Progenitor cell of endocrine pancreas (in vitro differentiated cells): ENCODE results near the gene ITPK1. TPM values are rescaled to one million over a fixed set of nuclear protein-coding genes. Genes with fewer than 3 reads are reported as not detected.
"Not testable (repeated sequence)": the region's sequence is repeated elsewhere in the genome, so short reads cannot be mapped to it uniquely, and the experiment has no call there.

Experiments
- DNase-seq: peaks from one replicate; pipeline ENCODE4 v3.0.0; 2021; ENCODE audit warnings: low spot score; ENCODE audit not compliant: unreplicated experiment
- H3K27ac Mint-ChIP-seq: 2 replicates; pipeline ENCODE4 v1.8.0; 2021; ENCODE audit warnings: mild to moderate bottlenecking, moderate library complexity, mixed read lengths
- H3K27me3 Mint-ChIP-seq: 2 replicates; pipeline ENCODE4 v1.8.0; 2021; ENCODE audit warnings: mixed read lengths
- H3K36me3 Mint-ChIP-seq: 2 replicates; pipeline ENCODE4 v1.8.0; 2022; ENCODE audit warnings: mixed read lengths; ENCODE audit not compliant: insufficient read depth
- H3K4me1 Mint-ChIP-seq: 2 replicates; pipeline ENCODE4 v1.8.0; 2021; ENCODE audit warnings: low read depth, mixed read lengths
- H3K4me3 Mint-ChIP-seq: 2 replicates; pipeline ENCODE4 v1.8.0; 2021; ENCODE audit warnings: low read depth, mild to moderate bottlenecking, moderate library complexity, mixed read lengths
- H3K9me3 Mint-ChIP-seq: 2 replicates; pipeline ENCODE4 v1.8.0; 2021; ENCODE audit warnings: low read depth, mixed read lengths
- total RNA-seq: library from RNA; stranded (reverse); gene quantifications from 2 replicates; pipeline ENCODE4 v1.2.1, GENCODE V29; 2021
- TF ChIP-seq, protein P1 (sequence below): fragments of 200-600 bp; sonication (generic); IDR thresholded peaks from one replicate; pipeline ENCODE4 v1.5.0; 2021; ENCODE audit warnings: antibody characterized with exemption, mild to moderate bottlenecking; ENCODE audit not compliant: unreplicated experiment

The ITPK1 gene
- total RNA-seq, 1 donor from 2014 or later = 72.0 TPM

DNA sequence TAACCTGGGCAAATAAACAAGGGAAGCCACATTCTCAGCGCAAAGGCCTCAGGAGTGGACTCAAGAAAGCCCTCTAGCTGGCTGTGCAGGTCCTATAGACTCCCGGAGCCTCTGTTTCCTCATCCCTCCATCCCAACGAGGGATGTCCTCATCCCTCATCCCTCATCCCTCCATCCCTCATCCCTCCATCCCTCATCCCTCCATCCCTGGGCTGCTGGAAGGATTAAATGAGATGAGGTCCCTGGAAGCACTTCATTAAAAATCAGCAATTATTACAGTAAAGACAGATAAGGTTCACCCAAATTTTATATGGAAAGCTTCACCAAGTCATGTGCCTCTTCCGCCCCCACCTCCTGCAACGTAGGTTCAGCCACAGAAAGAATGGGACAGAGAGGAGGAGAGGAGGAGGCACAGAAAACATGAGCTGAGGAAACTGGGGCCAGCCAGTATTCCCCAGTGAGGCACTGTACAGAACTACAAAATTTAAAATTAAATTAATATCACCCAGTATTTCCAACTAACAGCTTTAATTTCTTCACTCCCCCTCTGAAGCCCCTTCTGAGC is 4.8 kb downstream of the ITPK1 start:
- TF ChIP-seq, protein P1, sequence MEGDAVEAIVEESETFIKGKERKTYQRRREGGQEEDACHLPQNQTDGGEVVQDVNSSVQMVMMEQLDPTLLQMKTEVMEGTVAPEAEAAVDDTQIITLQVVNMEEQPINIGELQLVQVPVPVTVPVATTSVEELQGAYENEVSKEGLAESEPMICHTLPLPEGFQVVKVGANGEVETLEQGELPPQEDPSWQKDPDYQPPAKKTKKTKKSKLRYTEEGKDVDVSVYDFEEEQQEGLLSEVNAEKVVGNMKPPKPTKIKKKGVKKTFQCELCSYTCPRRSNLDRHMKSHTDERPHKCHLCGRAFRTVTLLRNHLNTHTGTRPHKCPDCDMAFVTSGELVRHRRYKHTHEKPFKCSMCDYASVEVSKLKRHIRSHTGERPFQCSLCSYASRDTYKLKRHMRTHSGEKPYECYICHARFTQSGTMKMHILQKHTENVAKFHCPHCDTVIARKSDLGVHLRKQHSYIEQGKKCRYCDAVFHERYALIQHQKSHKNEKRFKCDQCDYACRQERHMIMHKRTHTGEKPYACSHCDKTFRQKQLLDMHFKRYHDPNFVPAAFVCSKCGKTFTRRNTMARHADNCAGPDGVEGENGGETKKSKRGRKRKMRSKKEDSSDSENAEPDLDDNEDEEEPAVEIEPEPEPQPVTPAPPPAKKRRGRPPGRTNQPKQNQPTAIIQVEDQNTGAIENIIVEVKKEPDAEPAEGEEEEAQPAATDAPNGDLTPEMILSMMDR = no peak
- no peaks in the 10 kb centered on the region for H3K27me3 Mint-ChIP-seq
- no peak overlapping the region for H3K4me3 Mint-ChIP-seq
- H3K27ac Mint-ChIP-seq = no peak overlapping the region
- H3K36me3 Mint-ChIP-seq = no peaks in the 10 kb centered on the region
- peaks cover 19% of the 10 kb centered on the region for H3K4me1 Mint-ChIP-seq
- H3K9me3 Mint-ChIP-seq = no peaks in the 10 kb centered on the region
- DNase-seq = no peak

DNA sequence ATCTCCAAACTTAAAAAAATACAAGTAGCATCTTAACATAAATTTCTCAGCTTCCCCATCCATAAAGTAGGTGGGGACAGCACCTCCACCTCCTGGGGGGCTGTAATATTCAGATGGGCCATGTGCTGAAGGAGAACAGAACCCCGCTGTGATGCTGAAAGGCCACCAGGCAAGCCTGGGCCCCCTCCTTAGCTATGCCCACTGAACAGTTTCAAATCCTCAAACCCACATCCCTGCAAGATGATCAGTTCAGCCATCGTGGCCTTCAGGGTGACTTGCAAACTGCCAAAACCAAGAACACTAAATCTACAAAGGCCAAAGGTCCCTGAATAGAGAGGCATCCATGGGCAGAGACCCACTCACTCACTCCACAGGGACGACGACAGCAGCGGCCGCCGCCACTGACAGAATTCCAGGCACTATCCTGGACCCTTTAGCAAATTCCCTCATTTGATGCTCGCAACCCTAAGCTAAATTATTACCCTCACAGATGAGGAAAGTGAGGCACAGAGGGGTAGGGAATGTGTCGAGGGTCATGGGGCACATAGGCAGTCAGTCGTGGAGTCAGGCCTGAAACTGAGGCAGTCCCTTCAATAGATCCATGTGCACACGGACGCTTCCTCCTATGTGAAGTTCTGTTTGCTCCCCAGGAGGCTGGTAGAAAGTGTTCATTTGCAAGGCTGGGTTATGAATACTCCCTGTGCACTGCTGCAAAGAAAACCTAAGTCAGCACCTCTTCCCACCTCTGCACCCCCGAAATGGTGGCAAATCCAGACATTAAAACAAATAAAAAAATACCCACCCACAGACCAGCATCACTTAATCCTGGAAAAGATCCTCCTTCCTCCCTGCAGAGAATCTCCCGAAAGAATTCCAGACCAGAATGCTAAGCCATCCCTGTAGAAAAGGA is 5.9 kb downstream of the ITPK1 start:
- TF ChIP-seq, protein P1 = no peak
- Mint-ChIP-seq H3K36me3 (no peaks in the 10 kb centered on the region), H3K27me3 (no peaks in the 10 kb centered on the region), H3K27ac (no peak overlapping the region), H3K4me3 (no peak overlapping the region), H3K4me1 (peaks cover 20% of the 10 kb centered on the region), H3K9me3 (no peaks in the 10 kb centered on the region)
- DNase-seq = no peak

DNA sequence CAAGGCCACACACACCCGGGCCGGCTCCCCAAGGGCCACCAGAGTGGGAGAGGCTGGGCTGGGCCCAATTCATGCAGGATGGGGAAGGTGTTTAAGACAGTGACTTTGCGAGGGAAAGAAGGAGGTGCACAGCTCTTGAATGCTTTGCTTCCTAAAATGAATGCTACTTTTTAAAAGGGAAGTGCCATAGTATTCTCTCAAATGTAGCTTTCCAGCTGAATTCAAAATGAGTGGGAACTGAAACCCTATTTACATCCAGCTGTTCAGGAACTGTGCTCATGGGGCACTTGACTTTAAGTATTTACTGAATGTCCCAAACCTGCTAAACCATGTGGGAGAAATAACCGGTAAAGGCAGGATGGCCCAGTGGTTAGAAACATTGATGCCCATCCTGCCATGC is 7.6 kb downstream of the ITPK1 start:
- H3K9me3 Mint-ChIP-seq = no peaks in the 10 kb centered on the region
- TF ChIP-seq, protein P1 = no peak
- H3K27me3 Mint-ChIP-seq = no peaks in the 10 kb centered on the region
- peaks cover 8% of the 10 kb centered on the region for H3K4me1 Mint-ChIP-seq
- no peak for DNase-seq
- no peak overlapping the region for H3K27ac Mint-ChIP-seq
- H3K36me3 Mint-ChIP-seq = no peaks in the 10 kb centered on the region
- no peak overlapping the region for H3K4me3 Mint-ChIP-seq

- no peak for DNase-seq
- no peak overlapping the region for H3K4me3 Mint-ChIP-seq
- peaks cover 5% of the 10 kb centered on the region for H3K4me1 Mint-ChIP-seq
- TF ChIP-seq, protein P1 = no peak
- no peaks in the 10 kb centered on the region for H3K27me3 Mint-ChIP-seq
- no peaks in the 10 kb centered on the region for H3K36me3 Mint-ChIP-seq
- no peaks in the 10 kb centered on the region for H3K9me3 Mint-ChIP-seq
- no peak overlapping the region for H3K27ac Mint-ChIP-seq
Observed at GRCh38 chr14:93107453-93107852, 8.3 kb downstream of the ITPK1 start.

DNA sequence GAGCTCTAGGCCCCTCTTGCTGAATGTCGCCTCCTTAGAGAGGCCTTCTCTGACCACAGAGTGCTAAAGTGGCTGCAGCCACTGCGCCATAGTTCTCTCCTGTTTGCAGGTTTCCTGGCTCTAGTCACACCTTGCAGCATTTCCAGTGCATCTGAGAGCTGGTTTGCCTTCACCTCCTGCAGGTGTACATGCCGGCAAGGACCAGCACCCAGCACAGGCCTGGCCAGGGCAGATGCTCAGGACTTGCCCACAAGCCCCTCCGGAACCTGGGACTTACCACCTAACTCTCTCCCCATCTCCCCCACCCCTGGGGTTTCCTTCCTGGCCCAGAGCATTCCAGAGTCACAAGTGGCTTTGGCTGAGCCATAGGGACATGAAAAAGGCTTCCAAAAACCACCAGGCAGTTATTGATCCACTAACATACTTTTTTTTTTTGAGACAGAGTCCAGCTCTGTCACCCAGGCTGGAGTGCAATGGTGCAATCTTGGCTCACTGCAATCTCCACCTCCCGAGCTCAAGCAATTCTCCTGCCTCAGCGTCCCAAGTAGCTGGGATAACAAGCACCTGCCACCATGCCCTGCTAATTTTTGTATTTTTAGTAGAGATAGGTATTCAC is 9.1 kb downstream of the ITPK1 start:
- TF ChIP-seq, protein P1 = no peak
- no peak for DNase-seq
- H3K27ac Mint-ChIP-seq = no peak overlapping the region
- no peaks in the 10 kb centered on the region for H3K27me3 Mint-ChIP-seq
- H3K36me3 Mint-ChIP-seq = no peaks in the 10 kb centered on the region
- no peaks in the 10 kb centered on the region for H3K9me3 Mint-ChIP-seq
- H3K4me3 Mint-ChIP-seq = no peak overlapping the region
- peaks cover 5% of the 10 kb centered on the region for H3K4me1 Mint-ChIP-seq

DNA sequence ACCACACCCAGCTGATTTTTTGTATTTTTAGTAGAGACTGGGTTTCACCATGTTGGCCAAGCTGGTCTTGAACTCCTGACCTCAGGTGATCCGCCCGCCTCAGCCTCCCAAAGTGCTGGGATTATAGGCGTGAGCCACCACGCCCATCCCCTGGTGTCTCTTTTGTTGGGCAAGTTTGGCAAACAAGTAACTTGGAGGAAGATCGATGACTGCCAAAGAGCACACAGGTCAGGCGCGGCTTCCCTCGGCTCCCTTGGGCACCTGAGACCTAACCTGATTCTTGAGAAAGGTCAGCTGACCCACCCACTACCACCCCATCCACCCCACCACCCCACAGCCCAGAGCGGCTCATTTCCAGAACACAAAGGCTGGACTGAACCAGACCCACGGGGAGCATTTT is 9.9 kb downstream of the ITPK1 start:
- H3K27ac Mint-ChIP-seq = peak overlapping the region; percentile 45
- H3K36me3 Mint-ChIP-seq, H3K4me1 Mint-ChIP-seq, DNase-seq, H3K27me3 Mint-ChIP-seq, H3K9me3 Mint-ChIP-seq, H3K4me3 Mint-ChIP-seq: not testable (repeated sequence)
